Stimulated activated CD4-positive, alpha-beta T cell treated with anti-CD3 and anti-CD28 coated beads, Interleukin-12 subunit alpha, Interleukin-12 subunit beta, amount 100 ng/mL, for 4 hours (primary cell): ENCODE results near the gene CCDC110.
A peak's percentile ranks its signal among the peaks of the same experiment; 100 is the strongest.
"Not testable (repeated sequence)": the region's sequence is repeated elsewhere in the genome, so short reads cannot be mapped to it uniquely, and the experiment has no call there.

ENCODE experiments used
- DNase-seq: peaks from one replicate; pipeline ENCODE4 v3.0.0-alpha.2; 2020

Gene CCDC110

GRCh38 chr4:185471235-185472102 is at the start of gene CCDC110:
Gene CCDC110 (minus strand): TSS chr4:185471733. CDS start chr4:185471683, 50 bp downstream.
- DNase-seq = peak; percentile 94

- no peak for DNase-seq
Observed at GRCh38 chr4:185520119-185520518, 48.6 kb upstream of the CCDC110 start.

GRCh38 chr4:185518494-185518893 is 47.0 kb upstream of the CCDC110 start:
- no peak for DNase-seq

- no peak for DNase-seq
Observed at GRCh38 chr4:185518069-185518468, 46.5 kb upstream of the CCDC110 start.

GRCh38 chr4:185515248-185515647 is 43.7 kb upstream of the CCDC110 start:
- DNase-seq = no peak

- DNase-seq = no peak
Observed at GRCh38 chr4:185514182-185514697, 42.7 kb upstream of the CCDC110 start.

- DNase-seq = no peak
Observed at GRCh38 chr4:185513489-185514181, 42.1 kb upstream of the CCDC110 start.

- no peak for DNase-seq
Observed at GRCh38 chr4:185512516-185512915, 41.0 kb upstream of the CCDC110 start.

GRCh38 chr4:185511243-185511642 is 39.7 kb upstream of the CCDC110 start:
- not testable (repeated sequence) for DNase-seq

- no peak for DNase-seq
Observed at GRCh38 chr4:185510806-185511205, 39.3 kb upstream of the CCDC110 start.

GRCh38 chr4:185508181-185508580 is 36.6 kb upstream of the CCDC110 start:
- no peak for DNase-seq

GRCh38 chr4:185506422-185506821 is 34.9 kb upstream of the CCDC110 start:
- no peak for DNase-seq

- no peak for DNase-seq
Observed at GRCh38 chr4:185504098-185505047, 32.8 kb upstream of the CCDC110 start.

- no peak for DNase-seq
Observed at GRCh38 chr4:185502386-185502785, 30.9 kb upstream of the CCDC110 start.

GRCh38 chr4:185500576-185500975 is 29.0 kb upstream of the CCDC110 start:
- DNase-seq = no peak

- no peak for DNase-seq
Observed at GRCh38 chr4:185500035-185500434, 28.5 kb upstream of the CCDC110 start.

GRCh38 chr4:185488650-185489049 is 17.1 kb upstream of the CCDC110 start:
- no peak for DNase-seq

- no peak for DNase-seq
Observed at GRCh38 chr4:185481401-185481800, 9.9 kb upstream of the CCDC110 start.

- DNase-seq = no peak
Observed at GRCh38 chr4:185480016-185480732, 8.6 kb upstream of the CCDC110 start.

GRCh38 chr4:185479507-185479971 is 8.0 kb upstream of the CCDC110 start:
- no peak for DNase-seq

GRCh38 chr4:185473247-185473646 is 1.7 kb upstream of the CCDC110 start:
- no peak for DNase-seq

GRCh38 chr4:185472103-185472542 is 590 bp upstream of the CCDC110 start:
- no peak for DNase-seq
